Stimulated activated CD8-positive, alpha-beta memory T cell treated with anti-CD3 and anti-CD28 coated beads, Interleukin-12 subunit alpha, Interleukin-12 subunit beta, amount 100 ng/mL, for 24 hours (primary cell): ENCODE results near the gene OR2A14.
"Not testable (repeated sequence)": the region's sequence is repeated elsewhere in the genome, so short reads cannot be mapped to it uniquely, and the experiment has no call there.

Experiments
- DNase-seq: peaks from one replicate; pipeline ENCODE4 v3.0.0-alpha.2; 2020; ENCODE audit errors: extremely low read depth

Gene OR2A14, protein sequence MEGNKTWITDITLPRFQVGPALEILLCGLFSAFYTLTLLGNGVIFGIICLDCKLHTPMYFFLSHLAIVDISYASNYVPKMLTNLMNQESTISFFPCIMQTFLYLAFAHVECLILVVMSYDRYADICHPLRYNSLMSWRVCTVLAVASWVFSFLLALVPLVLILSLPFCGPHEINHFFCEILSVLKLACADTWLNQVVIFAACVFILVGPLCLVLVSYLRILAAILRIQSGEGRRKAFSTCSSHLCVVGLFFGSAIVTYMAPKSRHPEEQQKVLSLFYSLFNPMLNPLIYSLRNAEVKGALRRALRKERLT

DNA sequence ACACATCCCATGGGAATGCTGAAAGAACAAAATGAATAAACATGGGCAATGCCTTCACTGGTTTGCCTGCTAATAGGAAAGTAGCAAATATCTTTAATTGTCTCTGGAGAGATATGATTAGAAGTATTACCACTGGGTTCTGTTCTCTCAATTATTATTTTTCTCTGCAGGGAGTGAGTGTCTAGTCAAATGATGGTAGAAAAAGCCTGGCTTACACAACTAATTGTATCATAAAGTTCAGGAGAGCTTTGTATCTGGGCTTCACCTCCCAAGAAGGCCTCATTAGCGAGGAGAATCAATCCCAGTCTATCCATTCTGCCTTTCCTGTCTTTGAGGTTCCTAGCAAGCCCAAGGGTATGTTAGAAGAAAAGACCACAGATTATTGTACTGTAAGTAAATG, at the start of gene OR2A14:
Gene OR2A14 (plus strand): TSS at position 301 of the 400 bp plus-strand sequence. CDS start 5,937 bp downstream, outside the sequence.
- DNase-seq = no peak

DNA sequence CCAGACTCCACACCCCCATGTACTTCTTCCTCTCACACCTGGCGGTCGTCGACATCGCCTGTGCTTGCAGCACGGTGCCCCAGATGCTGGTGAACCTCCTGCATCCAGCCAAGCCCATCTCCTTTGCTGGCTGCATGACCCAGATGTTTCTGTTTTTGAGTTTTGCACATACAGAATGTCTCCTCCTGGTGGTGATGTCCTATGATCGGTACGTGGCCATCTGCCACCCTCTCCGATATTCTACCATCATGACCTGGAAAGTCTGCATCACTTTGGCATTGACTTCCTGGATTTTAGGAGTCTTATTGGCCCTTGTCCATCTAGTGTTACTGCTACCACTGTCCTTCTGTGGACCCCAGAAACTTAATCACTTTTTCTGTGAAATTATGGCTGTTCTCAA, 48.6 kb upstream of the OR2A14 start:
- no peak for DNase-seq

DNA sequence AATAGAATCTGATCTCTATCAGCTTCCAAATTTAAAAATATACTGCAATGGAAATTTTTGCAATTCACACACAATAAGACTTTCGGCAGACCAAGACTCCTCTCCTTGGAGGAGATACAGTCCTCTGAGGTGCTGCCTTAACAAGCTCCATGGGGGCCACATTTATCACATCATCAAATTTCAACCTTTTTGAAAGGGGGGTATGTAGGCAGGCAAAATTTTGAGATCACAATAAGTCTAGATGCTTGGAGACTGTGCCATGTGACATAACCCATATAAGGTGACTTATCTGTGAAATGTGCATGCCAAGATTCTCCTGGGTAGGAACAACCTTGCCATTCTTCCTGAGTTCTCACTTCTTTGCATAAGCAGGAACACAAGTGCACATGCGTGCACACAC, 37.0 kb upstream of the OR2A14 start, which contains the start of gene OR2A12:
Gene OR2A12 (plus strand): TSS at position 301 of the 400 bp plus-strand sequence. CDS start 8,830 bp downstream, outside the sequence.
- DNase-seq = no peak

DNA sequence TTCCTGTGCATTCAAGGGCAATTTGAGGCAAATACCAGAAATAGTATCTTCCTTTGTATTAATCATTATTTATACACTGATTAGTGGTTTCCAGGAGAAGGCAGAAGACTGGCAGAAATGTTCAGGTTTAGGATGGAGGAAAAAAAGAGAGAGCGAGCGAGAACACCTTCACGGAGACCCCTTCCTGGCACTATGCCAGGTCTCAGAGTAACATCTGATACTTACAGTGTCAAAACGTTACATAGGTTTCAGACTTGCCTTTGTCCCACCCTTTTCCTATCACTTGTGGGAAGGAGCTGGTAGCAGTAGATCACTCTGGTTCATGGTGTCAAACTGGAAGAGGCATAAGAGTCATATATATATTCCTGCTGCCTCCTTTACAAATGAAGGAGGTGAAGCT, 36.2 kb upstream of the OR2A14 start:
- DNase-seq = no peak

DNA sequence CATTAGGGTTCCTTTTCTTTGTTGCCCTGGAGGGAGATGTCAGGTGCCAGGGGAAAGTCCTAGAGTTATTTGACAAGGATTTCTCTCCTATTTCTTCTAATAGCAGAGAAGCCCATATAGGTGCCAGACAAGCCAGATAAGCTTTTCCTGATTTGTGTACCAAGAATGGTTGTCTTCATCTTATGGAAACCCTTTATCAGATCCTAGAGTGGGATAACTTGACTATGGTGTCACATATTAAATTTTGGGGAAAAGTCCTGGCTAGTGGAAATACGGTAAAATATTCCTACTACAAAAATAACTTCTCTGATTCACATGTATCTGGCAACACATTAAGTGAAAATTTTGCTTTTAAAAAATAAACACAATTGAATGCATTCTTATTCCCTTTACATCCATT, 35.7 kb upstream of the OR2A14 start:
- no peak for DNase-seq

DNA sequence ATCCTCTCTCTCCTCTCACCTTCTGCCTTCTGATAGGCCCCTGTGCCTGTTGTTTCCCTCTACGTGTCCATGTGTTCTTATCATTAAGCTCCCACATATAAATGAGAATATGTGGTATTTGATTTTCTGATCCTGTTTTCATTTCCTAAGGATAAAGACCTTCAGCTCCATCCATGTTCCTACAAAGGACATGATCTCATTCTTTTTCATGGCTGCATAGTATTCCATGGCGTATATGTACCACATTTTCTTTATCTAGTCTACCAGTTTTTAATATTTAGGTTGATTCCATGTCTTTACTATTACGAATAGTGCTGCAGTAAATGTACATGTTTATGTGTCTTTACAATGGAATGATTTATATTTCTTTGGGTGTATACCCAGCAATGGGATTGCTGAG, 32.3 kb upstream of the OR2A14 start:
- no peak for DNase-seq

DNA sequence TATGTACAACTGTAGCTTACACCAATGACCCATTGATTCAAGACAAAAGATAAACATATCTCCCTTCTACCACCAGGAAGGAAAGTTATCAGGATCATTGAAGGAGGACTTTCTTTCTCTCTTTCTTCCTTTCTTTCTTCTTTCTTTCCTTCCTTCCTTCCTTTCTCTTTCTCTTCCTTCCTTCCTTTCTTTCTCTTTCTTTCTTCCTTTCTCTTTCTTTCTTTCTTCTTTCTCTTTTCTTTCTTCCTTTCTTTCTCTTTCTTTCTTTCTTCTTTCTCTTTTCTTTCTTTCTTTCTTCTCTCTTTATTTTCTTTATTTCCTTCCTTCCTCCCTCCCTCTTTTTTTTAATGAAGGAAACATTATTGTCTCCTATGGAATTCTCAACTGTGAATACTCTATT, 24.2 kb upstream of the OR2A14 start:
- no peak for DNase-seq

DNA sequence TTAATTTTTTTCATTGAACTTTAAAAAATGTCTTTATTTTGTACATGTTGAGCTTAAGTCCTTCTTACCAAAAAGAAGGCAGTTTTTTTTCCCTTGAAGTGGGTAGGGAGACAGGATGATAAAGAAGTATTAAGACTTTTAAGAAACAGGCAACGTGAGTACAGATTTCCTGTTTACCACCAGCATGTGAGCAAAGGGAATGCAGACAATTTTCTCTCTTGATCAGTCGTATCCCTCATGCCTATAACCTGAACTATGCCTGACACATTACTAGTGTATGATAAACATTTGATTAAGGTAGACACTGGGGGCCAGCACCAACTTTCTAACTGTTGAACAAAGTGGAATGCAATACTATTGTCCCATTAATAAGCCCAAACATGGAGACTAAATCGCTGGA, 22.4 kb upstream of the OR2A14 start:
- DNase-seq = no peak

DNA sequence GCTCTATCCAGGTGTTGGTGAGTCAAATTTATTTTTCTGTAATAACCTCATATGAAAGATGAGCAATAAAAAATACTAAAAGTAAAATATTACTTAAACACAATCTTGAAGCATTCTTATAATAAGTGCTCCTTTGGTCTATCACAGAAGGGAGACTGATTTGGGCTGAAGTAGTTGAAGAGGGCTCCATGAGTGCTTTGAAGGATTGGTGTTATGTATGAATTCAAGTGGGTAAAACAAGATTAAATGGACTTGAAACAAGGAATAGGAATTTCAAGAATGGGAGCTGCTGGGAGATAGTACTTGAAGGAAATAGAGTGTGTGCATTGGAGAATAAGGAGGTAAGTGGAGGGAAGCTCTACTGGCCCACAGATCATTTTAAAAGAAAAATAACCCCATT, 20.9 kb upstream of the OR2A14 start:
- no peak for DNase-seq

DNA sequence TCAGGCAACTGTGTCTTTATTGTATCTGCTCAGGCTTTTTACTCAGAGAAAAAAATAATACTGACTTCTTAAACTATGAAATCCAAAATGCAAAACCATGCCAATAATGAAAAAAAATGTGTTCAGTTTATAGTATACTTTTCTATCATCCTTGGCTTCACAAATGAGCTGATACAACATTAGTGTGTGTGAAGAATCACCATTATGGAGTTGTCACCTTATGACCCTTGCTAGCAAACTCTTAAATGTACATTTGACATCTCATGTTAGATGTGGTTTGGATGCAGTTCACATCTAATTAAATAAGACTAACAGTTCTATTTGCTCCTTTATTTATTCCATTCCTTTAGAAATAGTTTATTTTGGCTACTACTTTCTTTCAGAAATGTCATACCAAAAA, 17.8 kb upstream of the OR2A14 start:
- DNase-seq = no peak

DNA sequence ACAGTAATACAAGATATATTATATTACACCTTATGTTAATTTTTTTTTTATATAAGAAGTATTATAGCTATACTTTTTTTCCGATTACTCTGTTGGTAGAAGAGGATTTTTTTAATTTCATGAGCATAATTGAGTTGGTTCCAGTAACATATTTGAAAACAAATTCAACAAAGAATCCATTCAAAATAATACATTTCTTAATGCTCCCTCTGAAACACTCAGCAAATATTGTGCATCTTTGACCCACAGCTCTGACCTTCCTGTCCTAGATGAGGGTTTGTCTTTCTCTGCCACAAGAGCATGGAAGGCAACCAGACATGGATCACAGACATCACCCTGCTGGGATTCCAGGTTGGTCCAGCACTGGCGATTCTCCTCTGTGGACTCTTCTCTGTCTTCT, 13.7 kb upstream of the OR2A14 start, which contains the start of gene OR2A2:
Gene OR2A2 (plus strand): TSS at position 301 of the 400 bp plus-strand sequence. CDS start 0 bp downstream, at position 301.
- DNase-seq = no peak

DNA sequence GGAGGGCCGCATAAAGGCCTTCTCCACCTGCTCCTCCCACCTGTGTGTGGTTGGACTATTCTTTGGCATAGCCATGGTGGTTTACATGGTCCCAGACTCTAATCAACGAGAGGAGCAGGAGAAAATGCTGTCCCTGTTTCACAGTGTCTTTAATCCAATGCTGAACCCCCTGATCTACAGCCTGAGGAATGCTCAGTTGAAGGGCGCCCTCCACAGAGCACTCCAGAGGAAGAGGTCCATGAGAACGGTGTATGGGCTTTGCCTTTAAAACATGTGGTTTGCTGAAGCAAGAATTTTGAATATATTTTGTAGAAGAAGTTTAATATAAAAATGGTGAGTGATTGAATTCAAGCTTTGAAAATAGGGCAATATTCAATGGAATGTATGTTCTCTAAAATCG, 12.7 kb upstream of the OR2A14 start:
- no peak for DNase-seq

DNA sequence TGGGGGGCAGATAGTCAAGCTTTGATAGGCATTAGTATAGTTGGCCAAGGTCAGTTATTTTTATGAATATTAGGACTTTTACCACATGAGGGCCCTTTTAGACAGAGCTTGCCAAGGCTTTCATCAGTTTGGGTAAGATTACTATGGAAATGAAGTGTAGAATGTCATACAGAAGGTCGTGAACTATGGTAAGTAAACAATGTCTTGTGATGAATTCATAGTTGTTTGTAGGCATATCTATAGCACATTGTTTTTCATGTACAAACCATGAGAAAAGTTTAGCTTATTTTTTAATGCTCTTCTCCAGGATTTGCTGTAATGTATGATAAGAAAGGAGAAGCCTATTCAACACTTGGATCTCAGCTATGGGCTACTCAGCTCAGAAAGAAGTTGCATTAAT, 9.3 kb upstream of the OR2A14 start:
- no peak for DNase-seq

DNA sequence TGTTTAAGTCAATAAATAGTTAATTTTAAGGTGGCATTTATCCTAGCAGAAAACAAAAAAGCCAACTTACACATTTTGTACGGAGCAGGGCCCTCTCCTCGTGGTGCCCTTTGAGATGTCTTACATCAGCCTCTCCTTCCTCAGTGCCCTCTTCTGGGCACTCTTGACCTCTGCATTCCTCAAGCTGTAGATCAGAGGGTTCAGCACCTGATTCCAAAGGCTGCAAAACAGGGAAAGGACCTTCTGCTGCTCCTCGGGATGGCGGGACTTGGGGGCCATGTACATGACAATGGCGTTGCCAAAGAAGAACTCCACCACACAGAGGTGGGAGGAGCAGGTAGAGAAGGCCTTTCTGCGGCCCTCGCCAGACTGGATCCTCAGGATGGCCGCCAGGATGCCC, 4.6 kb upstream of the OR2A14 start:
- no peak for DNase-seq

DNA sequence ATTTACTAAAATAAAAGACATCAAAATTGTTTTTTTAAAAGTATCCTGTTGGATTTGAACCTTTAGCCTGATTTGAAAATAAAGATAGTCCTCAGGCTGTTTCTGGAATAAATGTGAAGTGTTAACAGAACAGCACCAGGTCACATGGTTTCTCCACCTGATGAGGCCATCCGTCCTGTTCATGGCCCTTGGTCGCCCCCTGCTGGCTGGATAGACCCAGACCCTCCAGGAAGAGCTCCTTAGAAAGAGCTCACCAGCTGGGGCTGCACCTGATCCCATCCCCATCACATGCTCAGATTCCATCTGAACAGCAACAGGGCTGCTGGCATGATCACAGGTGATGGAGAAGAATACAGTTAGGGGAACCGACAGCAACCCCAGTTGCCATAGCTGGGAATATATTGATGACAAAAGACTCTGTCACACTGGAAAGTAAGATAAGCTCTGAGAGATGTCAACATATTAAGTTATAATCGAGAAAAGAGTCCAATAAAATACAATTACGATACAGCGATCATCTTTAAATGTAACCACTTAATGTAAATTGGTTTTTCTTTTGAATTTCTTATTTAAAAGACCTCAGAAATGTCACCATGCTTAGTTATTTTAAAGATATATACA, 4.8 kb downstream of the OR2A14 start:
- peak; percentile 72 for DNase-seq

DNA sequence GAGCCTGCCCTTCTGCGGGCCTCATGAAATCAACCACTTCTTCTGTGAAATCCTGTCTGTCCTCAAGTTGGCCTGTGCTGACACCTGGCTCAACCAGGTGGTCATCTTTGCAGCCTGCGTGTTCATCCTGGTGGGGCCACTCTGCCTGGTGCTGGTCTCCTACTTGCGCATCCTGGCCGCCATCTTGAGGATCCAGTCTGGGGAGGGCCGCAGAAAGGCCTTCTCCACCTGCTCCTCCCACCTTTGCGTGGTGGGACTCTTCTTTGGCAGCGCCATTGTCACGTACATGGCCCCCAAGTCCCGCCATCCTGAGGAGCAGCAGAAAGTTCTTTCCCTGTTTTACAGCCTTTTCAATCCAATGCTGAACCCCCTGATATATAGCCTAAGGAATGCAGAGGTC, 6.6 kb downstream of the OR2A14 start:
- not testable (repeated sequence) for DNase-seq

DNA sequence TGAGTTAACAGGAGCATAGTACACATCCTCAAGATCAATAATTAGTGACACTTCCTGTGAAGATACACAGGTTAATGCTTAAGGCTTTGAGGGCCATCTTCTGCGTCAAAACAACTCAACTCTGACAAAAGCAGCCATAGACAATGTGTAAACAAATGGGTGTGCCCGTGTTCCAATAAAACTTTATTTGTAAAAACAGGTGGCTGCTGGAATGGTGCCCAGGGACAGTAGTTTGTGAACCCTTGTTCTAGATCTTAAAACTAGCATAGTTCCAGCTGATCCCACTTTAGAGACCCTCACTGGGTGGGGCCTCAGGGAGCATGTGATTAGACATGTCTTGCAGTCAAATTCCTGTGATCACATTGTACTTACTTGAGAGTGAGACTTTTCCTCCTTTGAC, 7.8 kb downstream of the OR2A14 start:
- DNase-seq = no peak

DNA sequence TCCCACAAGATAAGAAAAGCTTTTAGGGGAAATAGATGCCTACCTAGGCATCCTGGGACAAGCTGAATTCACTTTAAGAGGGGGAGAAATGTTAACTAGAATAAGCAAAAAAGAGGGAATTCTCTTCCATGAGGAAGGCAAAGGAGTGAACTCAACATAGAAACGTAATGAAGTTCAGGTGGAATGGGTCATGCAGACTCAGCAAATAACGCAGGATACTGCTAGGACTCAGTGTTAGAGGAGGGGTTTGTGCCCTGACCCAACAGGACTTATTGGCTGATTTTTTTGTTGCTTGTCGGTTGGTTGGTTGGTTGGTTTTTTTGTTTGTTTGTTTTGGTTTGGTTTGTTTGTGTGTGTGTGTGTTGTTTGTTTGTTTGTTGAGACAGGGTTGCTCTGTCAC, 9.3 kb downstream of the OR2A14 start:
- DNase-seq = no peak

DNA sequence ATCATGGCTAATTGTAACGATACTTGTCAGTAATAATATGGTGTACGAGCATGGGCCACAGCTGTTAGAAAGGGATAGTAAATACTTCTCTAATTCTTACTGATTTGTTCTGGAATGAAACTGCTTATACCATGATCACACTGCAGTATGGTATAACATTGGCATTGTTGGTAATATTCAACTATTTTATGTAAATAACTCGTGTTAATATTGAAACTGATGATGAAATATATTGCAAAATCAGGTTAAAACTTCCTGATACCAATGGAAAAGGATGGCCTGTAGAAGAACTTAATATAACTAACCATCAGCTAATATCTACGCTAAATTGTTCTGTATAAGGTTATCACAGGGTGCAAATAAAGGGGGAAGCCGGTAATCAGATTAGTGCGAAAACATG, 10.3 kb downstream of the OR2A14 start:
- DNase-seq = no peak

DNA sequence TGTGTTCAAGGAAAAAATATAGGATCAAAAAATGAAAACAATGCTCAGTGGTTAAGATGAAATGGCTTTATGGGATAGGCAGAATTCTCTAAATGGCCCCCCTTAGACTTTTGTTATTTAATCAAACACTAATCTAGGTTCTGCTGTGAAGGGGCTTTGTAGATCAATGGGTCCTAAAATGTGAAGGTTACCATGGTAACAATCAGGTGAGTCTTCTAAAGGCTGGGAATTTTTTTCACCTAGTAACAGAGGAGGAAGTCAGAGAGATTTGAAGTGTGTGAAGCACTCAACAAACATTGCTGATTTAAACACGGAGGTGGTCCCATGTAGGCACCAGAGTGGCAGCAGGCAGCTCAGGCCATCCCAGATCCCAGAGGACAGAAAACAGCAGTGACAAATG, 11.1 kb downstream of the OR2A14 start:
- DNase-seq = no peak

DNA sequence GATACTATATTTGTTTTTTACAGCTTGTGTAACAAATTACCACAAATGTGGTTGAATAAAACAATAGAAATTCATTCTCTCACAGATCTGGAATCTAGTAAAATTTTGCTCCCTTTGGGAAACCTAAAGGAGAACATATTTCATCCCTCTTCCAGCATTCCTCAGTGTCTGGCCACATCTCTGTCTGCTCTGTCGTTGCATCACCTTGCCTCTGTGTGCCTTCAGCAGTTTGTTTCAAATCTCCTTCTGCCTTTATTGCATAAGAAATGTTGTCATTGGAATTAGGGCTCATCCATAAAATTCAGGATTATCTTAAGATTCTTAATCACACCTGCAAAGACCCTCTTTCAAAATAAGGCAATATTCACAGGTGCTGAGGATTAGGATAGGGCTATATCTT, 14.5 kb downstream of the OR2A14 start:
- DNase-seq = no peak

DNA sequence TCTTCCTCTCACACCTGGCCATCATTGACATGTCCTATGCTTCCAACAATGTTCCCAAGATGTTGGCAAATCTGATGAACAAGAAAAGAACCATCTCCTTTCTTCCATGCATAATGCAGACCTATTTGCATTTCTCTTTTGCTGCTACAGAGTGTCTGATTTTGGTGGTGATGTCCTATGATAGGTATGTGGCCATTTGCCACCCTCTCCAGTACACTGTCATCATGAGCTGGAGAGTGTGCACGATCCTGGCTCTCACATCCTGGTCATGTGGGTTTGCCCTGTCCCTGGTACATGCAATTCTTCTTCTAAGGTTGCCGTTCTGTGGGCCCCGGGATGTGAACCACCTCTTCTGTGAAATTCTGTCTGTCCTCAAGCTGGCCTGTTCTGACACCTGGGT, 19.2 kb downstream of the OR2A14 start:
- no peak for DNase-seq

DNA sequence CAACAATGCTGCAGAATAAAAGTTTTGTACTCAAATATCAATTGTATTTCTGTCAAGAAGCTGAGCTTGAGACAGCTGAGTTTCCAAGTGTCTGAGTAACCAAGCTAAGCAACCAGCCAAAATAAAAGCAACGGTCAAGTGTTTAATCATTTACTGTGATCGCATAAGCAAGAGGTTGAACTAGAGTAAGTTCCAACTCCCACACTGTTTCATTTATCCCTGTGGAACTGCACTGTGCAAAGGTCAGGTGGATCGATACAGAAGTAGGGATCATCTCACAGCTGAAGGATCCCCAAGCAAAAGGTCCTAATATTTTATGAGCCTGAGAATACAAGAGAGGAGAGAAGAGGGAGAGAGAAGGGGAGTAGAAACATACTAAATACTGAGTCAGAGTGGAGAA, 21.4 kb downstream of the OR2A14 start:
- no peak for DNase-seq
